Sigmoid colon (tissue), 4 donors: ENCODE results near the gene WASHC4.

Experiments used
- EP300 ChIP-seq, 4 donors: sonication (generic); formaldehyde crosslinking; IDR thresholded peaks; one replicate each; pipeline ENCODE4 v1.6.1; 2017; ENCODE audit warnings: antibody characterized with exemption in 4 of 4
- POLR2AphosphoS5 ChIP-seq, 4 donors: sonication (generic); formaldehyde crosslinking; IDR thresholded peaks; one replicate each; pipeline ENCODE4 v1.6.1; 2017; ENCODE audit warnings: antibody characterized with exemption in 4 of 4
- TF ChIP-seq, protein P1 (sequence below), 4 experiments: fragments of 450-650 bp in 3 of 4; fragments of 200-600 bp in 1 of 4; IDR thresholded peaks; one replicate each; pipeline ENCODE4 v1.5.1; 2016 to 2019; ENCODE audit warnings: antibody characterized with exemption in 4 of 4, mild to moderate bottlenecking in 3 of 4, moderate library complexity in 2 of 4

DNA sequence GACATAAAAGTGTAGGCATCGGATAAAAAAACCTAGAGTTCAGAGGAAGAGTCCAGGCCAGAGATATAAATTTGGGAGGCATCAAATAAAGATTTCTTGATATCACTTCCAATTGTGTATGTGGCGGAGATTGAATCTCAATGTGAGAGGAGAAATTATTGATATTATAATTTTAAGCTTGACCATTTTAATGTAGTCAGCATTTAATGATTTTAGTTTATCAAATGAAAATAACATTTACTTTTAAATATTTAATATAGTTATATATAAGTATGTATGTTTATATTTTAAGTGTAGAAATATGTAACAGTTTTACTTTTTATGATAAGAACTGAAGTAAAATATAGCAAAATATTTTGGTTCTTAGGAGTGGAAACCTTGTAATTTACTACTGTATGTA is 48.7 kb downstream of the WASHC4 start:
- TF ChIP-seq, protein P1, sequence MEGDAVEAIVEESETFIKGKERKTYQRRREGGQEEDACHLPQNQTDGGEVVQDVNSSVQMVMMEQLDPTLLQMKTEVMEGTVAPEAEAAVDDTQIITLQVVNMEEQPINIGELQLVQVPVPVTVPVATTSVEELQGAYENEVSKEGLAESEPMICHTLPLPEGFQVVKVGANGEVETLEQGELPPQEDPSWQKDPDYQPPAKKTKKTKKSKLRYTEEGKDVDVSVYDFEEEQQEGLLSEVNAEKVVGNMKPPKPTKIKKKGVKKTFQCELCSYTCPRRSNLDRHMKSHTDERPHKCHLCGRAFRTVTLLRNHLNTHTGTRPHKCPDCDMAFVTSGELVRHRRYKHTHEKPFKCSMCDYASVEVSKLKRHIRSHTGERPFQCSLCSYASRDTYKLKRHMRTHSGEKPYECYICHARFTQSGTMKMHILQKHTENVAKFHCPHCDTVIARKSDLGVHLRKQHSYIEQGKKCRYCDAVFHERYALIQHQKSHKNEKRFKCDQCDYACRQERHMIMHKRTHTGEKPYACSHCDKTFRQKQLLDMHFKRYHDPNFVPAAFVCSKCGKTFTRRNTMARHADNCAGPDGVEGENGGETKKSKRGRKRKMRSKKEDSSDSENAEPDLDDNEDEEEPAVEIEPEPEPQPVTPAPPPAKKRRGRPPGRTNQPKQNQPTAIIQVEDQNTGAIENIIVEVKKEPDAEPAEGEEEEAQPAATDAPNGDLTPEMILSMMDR (IDR thresholded peaks at IDR 0.05) = no peak
- no peak for TF ChIP-seq POLR2AphosphoS5 (IDR thresholded peaks at IDR 0.05)
- TF ChIP-seq EP300 (IDR thresholded peaks at IDR 0.05) = no peak
